Osteocyte (in vitro differentiated cells): ENCODE measurements around the gene DNM1. TPM values are rescaled to one million over a fixed set of nuclear protein-coding genes. Genes with fewer than 3 reads are reported as not detected.

Experiments
- DNase-seq: peaks from one replicate; pipeline ENCODE4 v3.0.0; 2021; ENCODE audit warnings: mixed read lengths; ENCODE audit not compliant: unreplicated experiment; ENCODE audit errors: extremely low spot score
- H3K27ac Mint-ChIP-seq: one replicate; pipeline ENCODE4 v1.8.0; 2021; ENCODE audit warnings: mild to moderate bottlenecking, mixed read lengths; ENCODE audit not compliant: unreplicated experiment
- H3K27me3 Mint-ChIP-seq: one replicate; pipeline ENCODE4 v1.8.0; 2021; ENCODE audit warnings: mixed read lengths; ENCODE audit not compliant: unreplicated experiment
- H3K36me3 Mint-ChIP-seq: one replicate; pipeline ENCODE4 v1.8.0; 2021; ENCODE audit warnings: mixed read lengths; ENCODE audit not compliant: unreplicated experiment
- H3K4me1 Mint-ChIP-seq: one replicate; pipeline ENCODE4 v1.8.0; 2021; ENCODE audit warnings: mixed read lengths; ENCODE audit not compliant: unreplicated experiment
- H3K4me3 Mint-ChIP-seq: one replicate; pipeline ENCODE4 v1.8.0; 2021; ENCODE audit warnings: mild to moderate bottlenecking, moderate library complexity, mixed read lengths; ENCODE audit not compliant: unreplicated experiment
- H3K9me3 Mint-ChIP-seq: one replicate; pipeline ENCODE4 v1.8.0; 2021; ENCODE audit warnings: mixed read lengths; ENCODE audit not compliant: unreplicated experiment
- CTCF ChIP-seq: fragments of 200-600 bp; sonication (generic); IDR thresholded peaks from 2 replicates; pipeline ENCODE4 v1.5.0; 2021; ENCODE audit warnings: antibody characterized with exemption, mild to moderate bottlenecking, moderate library complexity
- total RNA-seq: library from RNA; stranded (reverse); gene quantifications from 2 replicates; pipeline ENCODE4 v1.2.1, GENCODE V29; 2021

Gene DNM1
- total RNA-seq, 1 donor from 2014 or later: 45.4 TPM

- Mint-ChIP-seq H3K9me3 (no peaks in the 10 kb centered on the region), H3K36me3 (peaks cover 11% of the 10 kb centered on the region), H3K27me3 (no peaks in the 10 kb centered on the region), H3K4me3 (peak within 1 kb of the TSS; percentile 74), H3K27ac (peak within 1 kb of the TSS; percentile 54), H3K4me1 (peaks cover 12% of the 10 kb centered on the region)
- peak; percentile 99 for DNase-seq
- no peak for TF ChIP-seq CTCF
These were observed 43.2 kb upstream of the DNM1 start, which contains the start of gene BBLN for GRCh38 chr9:128159784-128160602. TSS of gene BBLN (plus strand) at chr9:128160265. CDS start at chr9:128160408, 143 bp downstream.

GRCh38 chr9:128160603-128160987, 42.6 kb upstream of the DNM1 start:
- no peaks in the 10 kb centered on the region for H3K27me3 Mint-ChIP-seq
- no peak for TF ChIP-seq CTCF
- peaks cover 11% of the 10 kb centered on the region for H3K36me3 Mint-ChIP-seq
- peaks cover 12% of the 10 kb centered on the region for H3K4me1 Mint-ChIP-seq
- no peaks in the 10 kb centered on the region for H3K9me3 Mint-ChIP-seq
- peak overlapping the region; percentile 74 for H3K4me3 Mint-ChIP-seq
- no peak for DNase-seq
- peak overlapping the region; percentile 54 for H3K27ac Mint-ChIP-seq

GRCh38 chr9:128161215-128161902, 41.8 kb upstream of the DNM1 start:
- Mint-ChIP-seq H3K4me3 (peak overlapping the region; percentile 74), H3K27ac (peak overlapping the region; percentile 54), H3K36me3 (peaks cover 12% of the 10 kb centered on the region), H3K4me1 (peaks cover 12% of the 10 kb centered on the region), H3K9me3 (no peaks in the 10 kb centered on the region), H3K27me3 (no peaks in the 10 kb centered on the region)
- no peak for DNase-seq
- TF ChIP-seq CTCF: no peak

GRCh38 chr9:128162215-128163026, 40.8 kb upstream of the DNM1 start:
- Mint-ChIP-seq H3K27ac (no peak overlapping the region), H3K9me3 (no peaks in the 10 kb centered on the region), H3K27me3 (no peaks in the 10 kb centered on the region), H3K4me3 (no peak overlapping the region), H3K36me3 (peaks cover 20% of the 10 kb centered on the region), H3K4me1 (peaks cover 12% of the 10 kb centered on the region)
- no peak for DNase-seq
- no peak for TF ChIP-seq CTCF
